ENCODE results near the gene SDF2.

SDF2 gene, protein sequence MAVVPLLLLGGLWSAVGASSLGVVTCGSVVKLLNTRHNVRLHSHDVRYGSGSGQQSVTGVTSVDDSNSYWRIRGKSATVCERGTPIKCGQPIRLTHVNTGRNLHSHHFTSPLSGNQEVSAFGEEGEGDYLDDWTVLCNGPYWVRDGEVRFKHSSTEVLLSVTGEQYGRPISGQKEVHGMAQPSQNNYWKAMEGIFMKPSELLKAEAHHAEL

DNA sequence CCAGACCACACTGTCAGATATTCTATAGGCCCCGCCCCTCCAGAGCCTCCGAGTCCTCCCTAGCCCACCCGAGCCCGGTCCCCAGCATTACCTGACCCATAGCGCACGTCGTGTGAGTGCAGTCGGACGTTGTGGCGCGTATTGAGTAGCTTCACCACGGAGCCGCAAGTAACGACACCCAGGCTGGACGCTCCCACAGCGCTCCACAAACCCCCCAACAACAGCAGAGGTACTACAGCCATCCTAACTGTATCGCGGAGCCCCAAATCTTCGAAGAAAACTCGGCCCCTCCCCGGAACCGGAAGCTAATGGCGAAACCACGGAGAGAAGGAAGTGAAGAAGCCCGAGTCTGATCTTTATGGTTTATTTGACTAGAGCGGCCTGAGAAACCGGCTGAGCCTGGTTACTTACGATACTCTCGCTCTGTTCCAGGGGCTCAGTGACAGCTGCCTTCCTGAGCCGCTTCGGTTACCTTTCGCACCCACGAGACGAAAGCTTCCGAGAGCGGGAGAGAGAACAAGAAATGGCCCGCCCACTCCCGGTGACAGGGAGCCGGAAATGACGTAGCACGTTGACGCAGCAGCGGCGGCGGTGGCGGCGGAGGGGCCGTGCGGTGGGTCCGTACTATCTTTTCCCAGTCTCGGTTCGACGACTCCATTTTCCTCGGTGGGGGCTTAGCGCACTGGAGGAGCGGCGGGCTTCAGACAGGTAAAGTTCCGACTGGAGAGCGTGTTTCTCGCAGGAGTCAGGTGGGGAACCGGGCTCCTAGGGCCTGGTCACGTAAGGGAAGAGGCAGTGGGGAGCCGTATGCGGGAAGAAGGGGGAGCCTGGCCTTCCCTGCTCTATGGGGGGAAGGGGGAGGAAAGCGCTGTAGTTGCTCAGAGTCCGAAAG is at the start of gene SDF2, which contains the start of gene SUPT6H:
SDF2 (minus strand) TSS at position 272 of the 892 bp plus-strand sequence; CDS start at position 242, 30 bp downstream.
SUPT6H (plus strand) TSS at position 571 of the 892 bp plus-strand sequence. CDS start 11,197 bp downstream, outside the sequence.
- DNase-seq: peak; percentile 92

DNA sequence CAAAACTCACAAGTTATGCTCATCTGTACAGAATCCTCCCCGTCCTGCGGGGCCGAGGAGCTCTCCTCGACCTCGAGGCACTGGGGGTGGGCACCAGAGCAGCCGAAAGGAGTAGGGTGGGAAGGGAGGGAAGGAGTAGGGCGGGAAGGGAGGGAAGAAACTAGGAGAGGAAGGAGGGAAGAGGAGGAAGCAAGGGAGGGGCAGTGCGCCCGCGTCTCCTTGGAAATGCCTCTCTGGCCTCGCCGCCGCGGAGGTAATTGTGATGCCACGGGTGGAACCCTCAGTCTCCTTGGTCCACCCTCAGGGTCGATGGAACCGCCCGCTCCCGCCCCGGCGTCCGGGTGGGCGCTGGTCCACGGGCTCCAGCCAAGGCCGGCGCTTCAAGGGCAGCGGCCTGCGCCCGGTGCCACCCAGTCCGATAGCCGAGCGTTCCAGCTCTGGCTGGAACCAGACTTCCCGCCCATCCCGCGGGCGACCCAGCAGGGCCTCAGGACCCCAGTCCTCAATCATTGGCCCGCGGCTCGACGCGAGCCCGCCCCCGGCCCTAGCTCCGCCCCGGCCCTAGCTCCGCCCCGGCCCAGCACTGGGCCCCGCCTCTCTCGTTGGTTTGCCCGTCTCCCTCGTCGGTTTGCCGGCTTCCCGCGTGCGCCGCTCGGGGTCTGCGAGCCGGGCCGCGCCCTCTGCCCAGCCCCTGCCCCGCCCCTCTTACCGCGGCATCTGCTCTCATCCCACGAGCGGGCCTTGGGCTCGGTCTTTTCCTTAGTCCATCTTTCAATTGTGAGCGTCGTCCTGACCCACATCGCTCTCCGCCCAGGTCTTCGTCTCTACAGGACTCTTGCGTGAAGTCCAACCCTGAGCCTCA is 49.4 kb upstream of the SDF2 start:
- peak; percentile 93 for DNase-seq

DNA sequence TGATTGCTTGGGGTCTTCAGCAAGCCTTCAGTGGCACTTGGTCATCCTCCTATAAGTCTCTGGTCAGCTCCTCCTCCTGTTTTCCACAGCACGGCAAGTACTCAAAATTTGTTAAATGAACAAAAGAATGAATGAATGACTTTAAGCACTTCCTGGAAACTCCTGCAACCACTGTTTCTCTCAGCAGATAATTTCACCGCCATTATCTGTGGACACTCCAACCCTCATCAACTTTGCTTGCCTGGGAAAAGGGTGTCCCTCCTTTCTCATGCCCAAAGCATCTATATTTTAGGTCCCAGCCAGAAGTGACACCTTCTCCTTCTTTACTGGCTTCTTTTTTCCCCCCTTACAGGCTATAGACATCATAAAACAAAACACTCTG is 45.6 kb upstream of the SDF2 start:
- DNase-seq: no peak

DNA sequence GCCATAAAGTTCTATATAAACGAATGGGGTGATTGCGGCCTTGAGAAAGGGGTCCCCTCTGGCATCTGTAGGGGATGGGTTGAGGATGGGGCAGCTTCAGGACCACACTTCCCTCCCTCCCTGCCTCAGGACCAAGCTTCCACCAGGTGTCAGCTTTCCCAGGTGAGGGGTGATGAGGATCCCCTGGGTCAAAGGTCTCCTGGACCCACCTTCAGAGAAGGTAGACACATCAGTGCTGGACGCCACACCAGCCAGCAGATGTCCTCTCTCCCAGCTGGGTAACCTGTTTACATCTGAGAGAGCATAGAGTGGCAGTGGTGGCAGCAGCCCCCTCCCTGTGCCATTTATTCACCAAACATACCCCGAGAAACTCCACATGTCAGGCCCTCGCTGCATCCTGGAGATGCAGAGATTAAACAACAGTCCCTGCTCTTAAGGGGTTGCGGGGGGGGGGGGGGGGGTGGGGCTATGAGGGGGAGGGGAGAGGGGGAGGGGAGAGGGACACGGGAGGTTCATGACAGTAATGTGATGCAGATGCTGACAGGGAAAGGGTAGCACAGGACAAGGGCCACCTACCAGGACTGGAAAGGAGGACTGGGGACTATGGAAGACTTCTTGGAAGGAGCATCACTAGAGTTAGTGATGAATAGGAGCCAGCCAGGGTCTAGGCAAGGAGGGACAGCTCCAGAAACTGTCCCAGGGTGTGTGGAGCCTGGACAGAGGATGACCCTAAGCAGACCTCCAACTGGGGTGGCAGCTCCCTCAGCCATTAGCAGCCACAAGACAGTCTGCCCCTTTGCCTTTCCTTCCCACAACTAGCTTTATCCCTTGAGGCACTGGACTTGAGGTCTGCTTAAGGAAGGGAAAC is 45.0 kb upstream of the SDF2 start:
- DNase-seq: no peak

DNA sequence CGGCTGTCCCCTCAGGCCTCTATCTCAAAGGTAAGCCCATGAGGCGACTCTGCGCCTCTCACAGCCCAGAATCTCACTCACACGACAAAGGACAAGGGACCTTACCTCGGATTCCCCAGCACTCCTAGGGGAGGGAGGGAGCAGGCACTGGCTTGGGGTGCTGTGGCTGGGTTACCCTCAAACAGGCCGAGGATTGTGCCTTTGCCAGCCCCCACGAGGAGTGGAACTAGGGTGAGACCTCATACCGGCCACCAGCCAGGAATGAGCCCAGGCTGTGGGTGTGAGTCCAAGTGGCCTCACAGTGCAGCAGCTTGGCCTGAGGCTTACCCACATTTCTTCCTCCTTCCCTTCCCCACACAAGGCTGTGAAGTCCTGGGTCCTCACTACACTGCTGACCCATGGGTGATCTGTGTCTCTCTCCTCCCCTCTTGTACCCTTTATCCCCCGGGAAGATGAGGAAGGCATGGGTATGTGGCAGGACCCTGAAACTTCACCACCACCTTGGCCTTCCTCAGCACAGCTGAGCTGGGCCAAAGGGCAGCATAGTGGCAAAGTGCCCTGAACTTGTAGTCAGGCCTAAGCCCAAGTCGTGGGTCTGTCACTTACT is 44.1 kb upstream of the SDF2 start:
- DNase-seq: no peak

DNA sequence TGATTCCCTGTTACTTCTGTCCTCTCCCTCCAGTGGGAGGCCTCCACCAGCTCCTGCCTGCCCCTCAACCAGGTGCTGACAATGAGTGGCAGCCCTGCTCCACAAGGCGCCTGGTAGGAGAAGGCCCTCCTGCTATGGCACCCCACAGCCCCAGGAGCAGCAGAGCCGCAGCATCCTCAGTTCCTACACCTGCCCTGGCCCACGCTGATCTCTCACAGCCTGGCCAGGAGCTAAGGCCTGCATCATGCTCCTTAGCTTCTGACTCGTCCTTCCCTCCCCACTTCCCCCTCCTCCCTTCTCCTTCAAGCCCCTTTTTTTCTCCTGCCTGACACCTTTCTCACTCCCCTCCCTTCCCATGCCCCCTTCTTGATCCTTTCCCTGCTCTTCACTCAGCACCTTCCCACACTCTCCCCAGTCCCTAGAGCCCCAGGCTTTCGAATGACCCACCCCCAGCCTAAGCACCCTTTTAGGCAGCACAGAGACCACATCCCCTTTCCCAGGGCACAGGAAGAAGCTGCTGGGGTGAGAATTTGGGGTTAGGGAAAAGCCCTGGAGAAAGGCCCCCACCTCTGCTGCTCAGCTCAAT is 43.5 kb upstream of the SDF2 start:
- no peak for DNase-seq

DNA sequence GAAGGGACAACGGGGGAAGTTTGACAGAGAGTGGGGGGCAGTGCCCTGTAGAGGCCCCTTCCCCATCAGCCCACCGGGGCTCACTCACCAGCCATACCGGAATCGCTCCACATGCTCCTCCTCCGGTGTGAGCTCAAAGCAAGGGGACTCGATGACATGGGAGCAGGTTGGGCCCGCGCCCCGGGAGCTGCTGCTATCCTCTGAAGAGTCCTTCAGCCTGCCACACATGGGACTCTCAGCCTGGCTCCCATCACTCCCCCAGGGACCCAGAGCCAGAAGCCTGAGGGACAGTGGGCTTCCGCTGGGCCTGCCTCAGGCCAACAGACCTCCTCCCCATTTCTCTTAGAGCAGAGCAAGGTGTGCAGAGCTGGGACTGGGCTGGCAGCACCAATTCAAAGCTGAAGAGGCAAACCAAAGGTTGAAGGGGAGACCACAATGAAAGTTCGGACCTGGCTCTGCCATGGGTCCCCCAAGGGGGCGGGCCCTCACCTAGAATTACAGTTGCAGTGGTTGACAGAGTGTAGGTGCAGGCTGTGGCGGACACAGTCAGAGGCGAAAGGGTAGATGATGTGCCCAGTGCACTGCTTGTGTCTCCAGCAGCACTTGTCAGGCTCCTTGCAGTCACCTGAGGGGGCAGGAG is 42.6 kb upstream of the SDF2 start:
- no peak for DNase-seq

DNA sequence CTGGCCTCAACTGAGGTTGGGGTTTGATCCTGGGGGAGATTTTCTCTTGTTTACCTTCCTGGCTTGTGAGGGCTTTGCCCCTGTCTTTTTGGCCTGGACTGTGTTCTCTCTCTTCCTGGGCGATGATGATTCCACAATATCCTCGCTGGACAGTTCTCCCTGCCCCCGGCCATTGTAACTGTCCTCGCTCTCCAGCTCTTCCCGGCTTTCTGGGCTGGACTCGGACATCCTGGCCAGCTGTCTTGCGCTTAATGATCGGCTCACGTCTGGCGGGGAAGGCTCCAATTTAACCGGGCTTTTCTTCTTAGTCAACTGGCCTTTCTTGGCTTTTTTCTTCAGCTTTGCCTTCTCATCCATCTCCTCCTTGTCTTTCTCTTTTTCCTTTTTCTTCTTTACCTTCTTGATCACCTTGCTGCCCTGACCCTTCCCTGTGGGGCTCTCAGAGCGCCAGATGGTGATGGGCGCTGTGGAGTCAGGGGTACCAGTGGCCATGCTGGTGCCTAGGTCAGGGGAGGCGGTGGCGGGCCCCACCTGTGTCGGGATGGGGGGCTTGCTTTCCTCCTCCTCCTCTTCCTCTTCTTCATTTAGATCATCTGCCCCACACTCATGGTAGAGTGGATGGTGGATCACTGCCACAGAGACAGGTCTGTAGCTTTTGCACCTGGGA is 42.0 kb upstream of the SDF2 start:
- DNase-seq: no peak

DNA sequence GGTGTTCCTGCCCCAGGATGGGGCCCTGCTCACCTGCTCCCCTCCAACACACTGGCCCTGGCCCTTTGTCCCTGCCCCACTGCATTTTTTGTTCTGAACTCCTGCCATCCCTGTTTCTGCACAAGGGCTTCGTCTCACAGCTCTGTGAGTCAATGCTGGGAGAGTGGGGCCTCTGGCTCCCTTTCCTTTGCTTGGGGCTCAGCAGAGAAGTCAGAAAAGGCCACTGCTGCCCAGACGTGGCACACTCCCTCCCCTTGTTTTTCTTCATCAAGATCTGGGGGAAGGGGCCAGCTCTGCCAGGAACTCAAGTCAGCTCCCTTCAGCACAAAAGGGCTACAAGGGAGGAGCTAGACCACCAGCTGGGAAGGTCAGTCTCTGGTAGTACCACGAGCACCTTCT is 41.0 kb upstream of the SDF2 start:
- no peak for DNase-seq

DNA sequence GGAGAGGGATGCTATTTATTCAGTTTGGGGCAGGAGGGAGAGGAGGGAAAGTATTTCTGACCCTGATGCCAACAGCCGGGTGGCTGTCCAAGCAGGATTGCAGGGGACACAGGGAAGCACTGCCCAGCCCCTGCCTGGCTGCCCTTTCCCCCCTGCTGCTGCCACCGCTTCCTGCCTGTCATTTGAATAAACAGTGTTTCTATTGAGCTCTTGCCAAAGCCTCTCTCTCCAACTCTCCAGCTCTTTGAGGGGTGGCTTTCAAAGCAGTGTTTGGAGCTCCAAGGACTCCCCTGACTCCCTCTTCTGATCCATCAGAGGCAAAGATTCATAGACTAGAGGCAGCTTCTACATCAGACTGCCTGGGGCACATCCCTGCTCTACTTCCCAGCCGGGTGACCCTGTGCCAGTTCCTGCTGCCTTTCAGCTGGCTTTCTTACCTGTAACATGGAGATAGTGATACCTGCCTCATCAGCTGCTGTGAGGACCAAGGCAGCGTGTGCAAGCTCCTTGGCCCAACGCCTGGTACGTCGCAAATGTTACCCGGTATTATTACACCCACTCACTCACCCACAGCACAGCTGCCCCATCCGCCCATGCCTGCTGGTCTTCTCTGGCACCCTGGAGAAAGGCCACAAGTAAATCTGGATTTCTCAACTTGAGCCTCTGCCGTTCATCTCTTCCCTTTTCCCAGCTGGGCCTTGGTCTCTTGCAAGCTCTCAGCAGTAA is 40.5 kb upstream of the SDF2 start:
- DNase-seq: no peak

DNA sequence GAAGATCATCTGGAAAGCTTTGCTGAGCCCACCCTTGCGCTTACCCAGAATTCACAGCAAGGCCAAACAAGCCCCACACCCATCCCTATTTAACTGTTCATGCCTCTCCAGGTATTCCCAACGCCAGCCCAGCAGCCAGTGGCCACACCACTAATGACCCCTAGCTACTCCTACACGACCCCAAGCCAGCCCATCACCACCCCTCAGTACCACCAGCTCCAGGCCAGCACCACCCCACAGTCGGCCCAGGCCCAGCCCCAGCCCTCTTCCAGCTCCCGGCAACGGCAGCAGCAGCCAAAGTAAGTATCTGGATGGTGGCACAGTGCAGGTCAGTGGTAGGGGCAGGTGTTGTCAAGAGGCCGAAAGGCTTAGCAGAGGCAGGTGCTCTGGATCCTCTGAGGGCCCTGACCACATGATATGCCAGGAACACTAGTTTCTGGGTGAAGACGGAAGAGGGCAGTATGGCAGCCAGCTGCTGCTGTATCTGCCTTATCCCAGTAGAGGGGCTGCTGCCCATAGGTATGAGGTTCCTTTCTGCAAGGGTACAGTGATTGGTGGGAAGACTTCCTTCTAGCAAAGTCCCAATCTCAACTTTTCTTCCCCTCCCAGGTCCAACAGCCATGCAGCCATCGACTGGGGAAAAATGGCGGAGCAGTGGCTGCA is 39.3 kb upstream of the SDF2 start:
- no peak for DNase-seq

DNA sequence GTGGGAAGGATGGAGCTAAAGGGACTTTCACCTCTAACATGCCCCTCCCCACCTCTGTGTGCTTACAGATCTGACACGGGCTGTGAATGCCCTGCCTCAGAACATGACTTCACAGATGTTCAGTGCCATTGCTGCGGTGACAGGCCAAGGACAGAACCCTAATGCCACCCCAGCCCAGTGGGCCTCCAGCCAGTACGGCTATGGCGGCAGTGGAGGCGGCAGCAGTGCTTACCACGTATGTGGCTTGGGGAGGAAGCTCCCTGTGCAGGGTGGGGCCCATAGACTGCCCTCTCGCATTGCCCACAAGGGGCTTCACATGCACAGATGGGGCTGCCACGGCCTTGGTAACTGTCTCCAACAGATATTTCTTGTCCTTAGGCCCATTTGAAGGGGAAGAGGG is 38.6 kb upstream of the SDF2 start:
- DNase-seq: no peak

DNA sequence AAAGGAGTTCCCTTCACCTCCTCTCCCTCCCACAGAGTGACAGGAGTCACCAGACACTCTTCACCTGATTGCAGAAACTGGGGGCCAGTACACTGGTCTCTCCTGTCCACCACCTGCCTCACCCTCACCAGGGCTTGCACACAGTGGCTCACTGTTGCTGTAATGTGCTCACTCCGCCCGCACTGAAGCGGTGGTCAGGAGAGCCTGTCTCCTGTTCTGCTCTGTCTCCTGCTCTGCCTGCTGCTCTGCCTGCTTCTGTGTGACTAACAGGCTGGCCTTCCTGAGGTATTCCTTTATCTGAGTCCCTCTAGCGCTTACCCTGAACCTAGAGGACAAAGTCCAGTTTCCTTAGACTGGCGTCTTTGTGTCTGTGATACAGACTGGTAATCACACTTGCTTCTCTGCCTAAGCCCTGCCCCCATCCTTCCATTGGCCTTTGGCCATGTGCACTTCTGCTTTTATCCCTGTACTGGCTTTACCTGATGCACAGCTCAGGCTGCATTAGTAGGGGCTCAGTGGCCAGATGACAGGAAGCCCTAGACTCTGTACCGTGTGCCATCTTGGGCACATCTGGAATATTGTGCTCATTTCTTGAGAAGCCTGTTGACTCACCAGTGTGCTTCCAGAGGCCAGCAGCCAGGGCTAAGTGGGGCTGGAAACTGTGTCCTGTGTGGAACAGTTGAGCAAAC is 36.7 kb upstream of the SDF2 start:
- no peak for DNase-seq

DNA sequence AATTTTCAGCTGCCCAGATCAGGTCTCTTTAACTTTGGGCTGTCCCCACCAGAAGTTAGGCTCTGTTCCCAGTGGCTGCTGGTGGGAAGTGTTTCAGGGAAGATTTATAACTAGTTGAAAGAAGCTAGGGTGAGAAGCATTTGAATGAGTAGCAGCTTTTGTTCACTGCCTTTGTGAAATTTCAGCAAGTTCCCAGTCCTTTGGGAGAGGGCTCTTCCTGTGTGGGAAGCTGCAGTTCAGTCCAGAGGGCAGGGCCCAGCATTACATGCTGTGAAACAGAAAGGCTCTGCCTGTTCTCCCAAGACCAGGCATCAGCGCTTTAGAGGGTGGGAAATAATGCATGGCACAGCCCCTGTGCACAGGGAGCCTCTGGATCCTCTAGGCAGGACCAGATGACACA is 32.2 kb upstream of the SDF2 start:
- no peak for DNase-seq

DNA sequence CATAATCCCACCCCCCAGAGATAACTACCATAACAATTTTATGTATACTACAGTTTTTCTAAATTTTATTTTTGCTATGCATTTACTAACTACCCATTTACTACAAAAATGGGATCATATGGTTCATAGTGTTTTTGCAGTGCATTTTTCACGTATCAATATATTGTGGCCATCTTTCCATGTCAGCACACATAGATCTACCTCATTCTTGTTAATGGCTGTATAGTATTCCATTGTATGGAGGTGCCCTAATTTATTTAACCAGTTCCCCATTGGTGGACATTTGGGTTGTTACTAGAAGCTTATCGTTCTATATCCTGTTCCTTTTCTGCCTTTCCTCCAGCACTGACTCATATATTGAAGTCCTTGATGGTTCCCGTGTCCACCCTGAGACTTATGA is 27.3 kb upstream of the SDF2 start:
- no peak for DNase-seq

DNA sequence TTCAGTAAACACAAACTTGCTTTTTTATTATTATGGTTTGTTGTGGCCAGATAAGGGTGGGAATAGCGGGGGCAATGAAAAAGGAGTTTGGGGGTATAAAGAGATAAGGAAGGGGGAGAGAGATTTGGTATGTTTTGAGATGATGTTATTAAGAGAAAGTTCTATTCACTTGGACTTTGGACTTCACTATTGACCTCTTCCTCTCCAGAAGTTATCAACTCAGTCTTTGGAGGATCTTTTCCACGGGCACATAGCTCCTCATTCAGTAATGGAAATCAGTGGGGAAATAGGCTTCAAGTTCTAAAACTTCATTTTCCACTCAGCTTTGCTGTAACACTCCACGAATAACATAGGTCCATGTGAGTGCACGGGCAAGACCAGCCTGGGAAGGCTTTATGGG is 26.8 kb upstream of the SDF2 start:
- DNase-seq: no peak

DNA sequence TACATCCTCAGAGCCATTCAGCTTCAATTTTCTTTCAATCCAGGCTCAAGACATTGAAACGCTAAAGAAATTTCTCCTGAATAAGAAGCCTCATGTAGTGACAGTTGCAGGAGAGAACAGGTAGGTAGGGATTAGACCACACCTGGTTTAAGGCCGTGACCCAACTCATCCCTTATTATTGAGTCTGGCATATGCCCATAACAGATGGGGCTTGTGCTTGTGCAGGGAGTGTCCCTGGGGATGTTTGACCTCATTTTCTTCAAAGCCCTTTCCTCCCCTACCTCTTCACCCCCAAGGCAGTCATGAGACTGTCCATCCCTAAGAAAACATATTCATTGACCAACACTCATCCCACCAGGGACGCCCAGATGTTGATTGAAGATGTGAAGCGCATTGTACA is 24.6 kb upstream of the SDF2 start:
- DNase-seq: no peak

DNA sequence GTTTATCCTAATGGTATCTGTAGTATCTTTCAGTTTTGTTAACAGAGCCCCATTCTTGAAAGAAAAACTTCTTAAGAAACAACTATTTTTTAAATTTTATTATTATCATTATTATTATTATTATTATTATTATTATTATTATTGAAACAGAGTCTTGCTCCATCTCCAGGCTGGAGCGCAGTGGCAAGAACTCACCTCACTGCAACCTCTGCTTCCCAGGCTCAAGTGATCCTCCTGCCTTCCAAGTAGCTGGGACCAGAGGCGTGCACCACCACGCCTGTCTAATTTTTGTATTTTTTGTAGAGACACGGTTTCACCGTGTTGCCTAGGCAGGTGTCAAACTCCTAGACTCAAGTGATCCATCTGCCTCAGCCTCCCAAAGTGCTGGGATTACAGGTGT is 23.7 kb upstream of the SDF2 start:
- DNase-seq: no peak

DNA sequence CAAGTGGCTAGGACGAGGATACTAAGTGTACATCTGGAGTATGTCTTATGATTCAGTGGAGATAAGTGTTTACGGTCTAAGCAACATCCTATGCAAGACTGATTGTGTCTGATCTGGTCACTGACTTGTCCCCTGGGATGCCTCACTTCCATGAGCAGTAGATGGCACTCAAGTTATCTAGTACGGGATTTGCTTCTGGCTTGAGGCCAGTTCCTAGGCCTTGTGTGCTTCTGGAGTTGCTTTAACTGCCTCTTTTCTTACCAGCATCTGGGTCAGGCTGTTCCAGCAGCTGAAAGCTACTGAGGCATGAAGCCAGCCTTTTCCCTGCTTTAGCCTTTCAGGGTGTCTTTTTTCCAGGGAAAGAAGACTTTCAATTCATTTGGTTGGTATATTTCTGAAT is 23.3 kb upstream of the SDF2 start:
- DNase-seq: no peak

All from CD4-positive, alpha-beta T cell treated with Interleukin-21 for 1 hour (primary cell).